Measurements from ENCODE around the gene MDM4.

Gene MDM4

DNA sequence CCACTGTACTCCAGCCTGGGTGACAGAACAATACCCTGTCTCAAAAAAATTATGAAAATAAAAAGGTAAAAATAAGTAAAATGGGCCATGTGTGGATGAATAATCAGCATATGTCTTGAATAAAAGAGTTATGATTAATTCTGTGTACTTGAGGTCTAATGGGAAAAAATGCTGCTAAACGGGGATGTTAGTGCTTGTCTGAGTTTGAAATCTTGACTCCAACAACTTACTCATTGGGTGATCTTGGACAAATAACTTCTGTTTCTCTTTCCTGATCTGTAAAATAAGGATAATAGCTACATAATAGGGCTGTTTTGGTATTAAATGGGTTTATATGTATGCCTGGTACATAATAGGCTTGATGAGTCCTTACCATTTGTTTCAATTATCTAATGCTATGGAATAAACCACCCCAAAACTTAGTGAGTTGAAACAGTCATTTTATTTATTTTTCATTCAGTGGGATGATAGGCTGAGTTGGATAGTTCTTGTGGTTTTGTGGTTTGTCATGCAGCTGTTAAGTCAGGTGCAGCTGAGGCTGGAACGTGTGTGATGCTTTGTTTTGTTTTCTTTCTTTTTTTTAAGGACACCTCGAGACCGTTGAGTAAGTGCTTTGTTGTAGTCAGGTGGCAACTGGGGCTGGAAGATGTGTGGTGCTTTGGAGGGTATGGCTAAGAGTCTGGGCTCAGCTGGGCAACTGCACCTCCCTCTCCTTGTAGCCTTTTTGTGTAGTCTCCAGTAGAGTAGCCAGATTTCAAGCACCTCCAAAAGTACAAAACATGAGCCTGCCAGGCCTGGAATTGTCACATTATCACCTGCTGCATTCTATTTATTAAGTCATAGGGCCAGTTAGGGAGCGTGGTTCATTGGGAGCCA, 4.9 kb downstream of the MDM4 start:
- DNase-seq = peak; percentile 67

DNA sequence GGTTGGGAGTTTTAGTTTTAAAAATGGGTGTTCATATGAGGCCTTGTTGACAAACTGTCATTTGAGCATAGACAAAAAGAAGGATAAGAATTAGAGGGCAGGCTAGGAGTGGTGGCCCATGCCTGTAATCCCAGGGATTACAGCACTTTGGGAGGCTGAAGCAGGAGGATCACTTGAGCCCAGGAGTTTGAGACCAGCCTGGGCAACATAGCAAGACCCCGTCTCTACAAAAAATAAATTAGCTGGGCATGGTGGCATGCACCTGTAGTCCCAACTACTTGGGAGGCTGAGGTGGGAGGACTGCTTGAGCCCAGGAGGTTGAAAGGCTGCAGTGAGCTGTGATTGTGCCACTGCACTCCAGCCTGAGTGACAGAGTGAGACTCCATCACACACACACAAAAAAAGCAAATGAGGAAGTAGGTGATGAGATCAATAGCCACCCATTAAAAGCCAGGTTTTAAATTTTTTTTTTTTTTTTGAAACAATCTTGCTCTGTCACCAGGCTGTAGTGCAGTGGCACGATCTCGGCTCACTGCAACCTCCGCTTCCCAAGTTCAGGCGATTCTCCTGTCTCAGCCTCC, 5.8 kb downstream of the MDM4 start:
- DNase-seq = peak; percentile 47

DNA sequence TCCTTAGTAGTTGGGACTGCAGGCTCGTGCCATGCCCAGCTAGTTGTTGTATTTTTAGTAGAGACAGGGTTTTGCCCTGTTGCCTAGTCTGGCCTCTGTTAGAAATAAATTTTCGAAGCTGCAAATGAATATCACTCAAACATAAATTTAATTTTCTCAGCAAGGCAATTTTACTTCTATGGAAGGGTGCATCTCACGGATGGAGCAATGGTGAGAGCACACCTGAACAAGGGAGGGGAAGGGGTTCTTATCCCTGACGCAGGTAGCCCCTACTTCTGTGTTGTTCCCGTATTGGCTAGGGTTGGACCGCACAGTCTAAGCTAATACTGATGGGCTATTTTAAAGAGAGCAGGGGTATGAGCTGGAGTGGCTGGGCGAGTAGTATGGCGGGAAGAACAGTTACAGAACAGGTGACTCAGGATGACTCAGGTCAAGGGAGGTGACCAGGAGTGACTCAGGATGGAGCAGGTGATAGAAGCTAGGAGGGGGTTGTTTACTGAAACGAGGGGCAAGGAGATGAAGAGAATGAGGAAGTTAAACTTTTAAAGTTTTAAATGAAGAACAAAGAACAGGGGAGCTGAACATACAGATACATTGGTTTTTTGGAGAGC, 7.5 kb downstream of the MDM4 start:
- no peak for DNase-seq

- DNase-seq = no peak
These were observed 8.8 kb downstream of the MDM4 start for GRCh38 chr1:204524986-204525385.

GRCh38 chr1:204528241-204528640, 12.0 kb downstream of the MDM4 start:
- DNase-seq = no peak

DNA sequence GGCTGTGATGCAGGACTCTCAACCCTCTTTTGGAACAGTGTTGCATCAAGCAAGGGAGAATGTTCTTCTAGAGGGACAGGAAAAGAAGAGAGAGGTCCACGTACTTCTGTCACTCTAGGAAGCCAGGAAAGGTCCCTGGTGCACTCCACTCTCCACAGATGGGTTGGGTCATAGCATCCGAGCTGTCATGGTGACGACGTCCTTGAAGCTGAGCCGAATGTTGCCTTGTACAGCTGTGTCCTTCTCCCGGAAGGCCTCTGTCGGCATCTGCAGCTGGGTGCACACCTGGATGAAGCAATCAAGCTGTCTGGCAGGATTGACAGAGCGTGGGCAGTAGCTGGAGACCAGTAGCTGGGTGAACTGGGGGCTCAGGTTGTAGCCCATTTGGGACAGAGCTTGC, 12.5 kb downstream of the MDM4 start:
- no peak for DNase-seq

- DNase-seq = no peak
These were observed 13.2 kb downstream of the MDM4 start for GRCh38 chr1:204529371-204529895.

DNA sequence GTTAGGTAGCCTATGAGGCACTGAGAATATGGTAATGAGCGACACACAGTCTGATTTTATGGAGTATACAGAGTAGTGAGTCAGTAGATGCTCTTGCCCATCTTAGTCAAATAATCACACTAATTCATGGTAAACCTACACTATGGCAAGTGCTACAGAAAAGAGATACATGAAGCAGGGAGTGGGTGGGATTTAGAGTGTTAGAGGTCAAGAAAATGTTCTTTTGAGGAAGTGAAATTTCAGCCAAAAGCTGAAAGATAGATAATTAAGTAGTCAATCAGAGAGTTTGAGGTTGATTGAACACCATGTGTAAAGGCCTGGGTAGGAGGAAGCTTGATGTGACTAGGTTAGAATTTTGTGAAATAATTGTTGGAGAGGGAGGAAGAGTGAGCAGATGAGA, 14.7 kb downstream of the MDM4 start:
- peak; percentile 86 for DNase-seq

DNA sequence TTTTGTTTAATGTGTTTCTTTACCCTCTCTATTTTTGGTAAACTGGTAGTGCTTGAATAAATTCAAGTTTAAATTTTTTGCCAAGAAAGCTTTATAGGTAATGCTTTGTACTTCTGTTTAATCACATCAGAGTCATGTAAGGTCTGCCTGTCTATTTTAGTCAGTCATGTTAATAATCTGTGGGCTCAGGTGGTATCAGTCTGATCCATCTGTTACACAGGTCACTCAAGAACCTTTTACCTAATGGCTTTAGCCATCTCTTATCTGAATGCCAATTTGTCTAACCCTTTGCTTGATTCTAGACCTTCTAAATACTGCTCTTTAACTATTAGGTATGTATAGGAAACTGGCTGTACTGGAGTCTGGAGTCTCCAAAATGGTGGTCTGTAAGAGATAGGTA, 16.6 kb downstream of the MDM4 start:
- no peak for DNase-seq

GRCh38 chr1:204541626-204542025, 25.4 kb downstream of the MDM4 start:
- no peak for DNase-seq

DNA sequence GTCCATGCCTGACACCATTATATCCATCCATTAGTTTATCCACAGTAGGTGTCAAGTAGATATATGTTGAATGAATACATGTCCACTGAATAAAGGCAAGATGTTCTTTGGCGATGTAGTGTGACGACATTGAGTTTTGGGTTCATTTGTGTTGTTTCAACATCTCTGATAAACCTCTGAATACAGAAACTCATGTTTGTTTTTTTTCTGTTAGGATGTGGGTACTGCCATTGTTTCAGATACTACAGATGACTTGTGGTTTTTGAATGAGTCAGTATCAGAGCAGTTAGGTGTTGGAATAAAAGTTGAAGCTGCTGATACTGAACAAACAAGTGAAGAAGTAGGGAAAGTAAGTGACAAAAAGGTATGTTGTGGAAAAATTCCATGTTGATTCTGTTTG, 28.1 kb downstream of the MDM4 start:
- DNase-seq = peak; percentile 73

- DNase-seq = no peak
These were observed 29.0 kb downstream of the MDM4 start for GRCh38 chr1:204545202-204545601.

DNA sequence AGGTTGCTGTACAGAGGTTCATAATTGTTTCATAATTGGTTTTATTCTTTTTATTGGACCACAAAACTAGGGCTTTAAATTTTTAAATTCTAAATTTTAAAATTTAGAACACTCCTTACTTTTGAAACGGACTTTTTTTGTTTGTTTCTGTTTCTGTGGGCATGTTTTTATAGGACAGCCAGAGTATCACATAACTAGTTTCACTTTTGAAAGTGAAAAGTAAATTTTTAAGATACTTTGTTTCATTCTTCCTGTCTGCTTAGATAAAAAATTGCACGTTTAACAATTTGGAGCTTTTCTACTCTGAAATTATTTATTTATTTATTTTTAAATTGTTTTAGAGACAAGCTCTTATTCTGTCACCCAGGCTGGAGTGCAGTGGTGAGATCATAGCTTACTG, 29.7 kb downstream of the MDM4 start:
- DNase-seq = no peak

DNA sequence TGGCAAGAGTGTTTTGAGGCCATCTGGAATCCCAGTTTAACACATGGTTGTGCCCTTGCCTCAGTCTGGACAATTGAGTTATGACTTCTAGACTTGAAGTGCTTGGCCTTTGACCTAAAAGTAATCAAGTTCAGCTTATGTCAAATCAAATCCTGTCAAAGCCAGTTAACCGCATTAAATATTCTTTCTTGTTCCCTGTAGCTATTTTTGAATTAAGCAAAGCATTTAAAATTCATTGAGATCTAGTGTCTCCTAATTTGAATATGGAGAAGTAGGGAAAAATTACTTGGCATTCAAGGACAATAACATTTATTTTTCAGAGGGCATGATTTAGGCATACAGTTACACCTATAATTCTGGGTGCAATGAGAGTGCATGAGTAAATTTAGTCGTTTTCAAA, 32.1 kb downstream of the MDM4 start:
- no peak for DNase-seq

DNA sequence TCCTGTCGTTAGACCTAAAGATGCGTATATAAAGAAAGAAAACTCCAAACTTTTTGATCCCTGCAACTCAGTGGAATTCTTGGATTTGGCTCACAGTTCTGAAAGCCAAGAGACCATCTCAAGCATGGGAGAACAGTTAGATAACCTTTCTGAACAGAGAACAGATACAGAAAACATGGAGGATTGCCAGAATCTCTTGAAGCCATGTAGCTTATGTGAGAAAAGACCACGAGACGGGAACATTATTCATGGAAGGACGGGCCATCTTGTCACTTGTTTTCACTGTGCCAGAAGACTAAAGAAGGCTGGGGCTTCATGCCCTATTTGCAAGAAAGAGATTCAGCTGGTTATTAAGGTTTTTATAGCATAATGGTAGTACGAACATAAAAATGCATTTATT, 33.1 kb downstream of the MDM4 start:
- no peak for DNase-seq

DNA sequence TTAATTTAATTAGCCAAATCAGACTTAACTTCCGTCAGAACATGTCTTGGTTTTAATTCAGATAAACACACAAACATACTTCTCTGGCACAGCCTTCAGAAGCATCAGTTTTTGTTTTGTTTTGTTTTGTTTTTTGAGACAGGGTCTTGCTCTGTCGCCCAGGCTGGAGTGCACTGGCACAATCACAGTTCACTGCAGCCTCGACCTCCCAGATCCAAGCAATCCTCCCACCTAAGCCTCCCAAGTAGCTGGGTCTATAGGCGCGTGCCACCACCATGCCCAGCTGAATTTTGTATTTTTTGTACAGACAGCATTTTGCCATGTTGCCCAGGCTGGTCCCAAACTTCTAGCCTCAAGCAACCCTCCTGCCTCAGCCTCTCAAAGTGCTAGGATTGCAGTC, 34.7 kb downstream of the MDM4 start:
- no peak for DNase-seq

- no peak for DNase-seq
These were observed 40.3 kb downstream of the MDM4 start for GRCh38 chr1:204556458-204557052.

DNA sequence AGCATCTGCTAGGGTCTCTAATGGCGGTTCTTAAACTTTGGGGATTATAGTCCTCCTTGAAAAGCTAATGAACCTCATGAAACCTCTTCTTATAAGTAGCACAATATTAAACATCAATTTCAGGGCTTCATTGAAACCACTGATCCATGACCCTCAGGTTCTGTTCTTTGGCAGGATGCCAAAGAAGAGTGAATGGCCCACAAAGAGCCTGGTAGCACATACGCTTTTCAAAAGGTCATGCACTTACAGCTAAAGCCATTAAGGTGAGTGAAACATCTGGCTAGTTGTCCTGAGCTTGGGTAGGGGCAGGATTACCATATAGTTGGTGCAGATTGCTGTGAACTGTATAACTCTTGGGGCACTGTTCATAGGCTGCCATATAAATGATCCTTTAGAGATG, 42.3 kb downstream of the MDM4 start:
- no peak for DNase-seq

DNA sequence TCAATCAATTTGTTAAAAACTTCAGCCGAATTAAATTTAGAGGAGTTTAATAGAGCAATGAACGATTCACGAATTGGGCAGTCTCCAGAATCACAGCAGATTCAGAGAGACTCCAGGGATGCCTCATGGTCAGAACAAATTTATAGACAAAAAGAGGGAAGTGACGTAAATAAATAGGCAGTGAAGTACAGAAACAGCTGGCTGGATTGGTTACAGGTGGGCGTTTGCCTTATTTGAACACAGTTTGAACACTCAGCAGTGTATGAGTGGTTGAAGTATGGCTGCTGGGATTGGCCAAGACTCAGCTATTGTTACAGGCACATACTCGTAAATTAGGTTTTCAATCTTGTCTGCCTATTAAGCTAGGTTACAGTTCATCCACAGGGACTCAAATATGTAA, 43.8 kb downstream of the MDM4 start:
- peak; percentile 10 for DNase-seq

- DNase-seq = no peak
These were observed 44.5 kb downstream of the MDM4 start for GRCh38 chr1:204560590-204561150.

DNA sequence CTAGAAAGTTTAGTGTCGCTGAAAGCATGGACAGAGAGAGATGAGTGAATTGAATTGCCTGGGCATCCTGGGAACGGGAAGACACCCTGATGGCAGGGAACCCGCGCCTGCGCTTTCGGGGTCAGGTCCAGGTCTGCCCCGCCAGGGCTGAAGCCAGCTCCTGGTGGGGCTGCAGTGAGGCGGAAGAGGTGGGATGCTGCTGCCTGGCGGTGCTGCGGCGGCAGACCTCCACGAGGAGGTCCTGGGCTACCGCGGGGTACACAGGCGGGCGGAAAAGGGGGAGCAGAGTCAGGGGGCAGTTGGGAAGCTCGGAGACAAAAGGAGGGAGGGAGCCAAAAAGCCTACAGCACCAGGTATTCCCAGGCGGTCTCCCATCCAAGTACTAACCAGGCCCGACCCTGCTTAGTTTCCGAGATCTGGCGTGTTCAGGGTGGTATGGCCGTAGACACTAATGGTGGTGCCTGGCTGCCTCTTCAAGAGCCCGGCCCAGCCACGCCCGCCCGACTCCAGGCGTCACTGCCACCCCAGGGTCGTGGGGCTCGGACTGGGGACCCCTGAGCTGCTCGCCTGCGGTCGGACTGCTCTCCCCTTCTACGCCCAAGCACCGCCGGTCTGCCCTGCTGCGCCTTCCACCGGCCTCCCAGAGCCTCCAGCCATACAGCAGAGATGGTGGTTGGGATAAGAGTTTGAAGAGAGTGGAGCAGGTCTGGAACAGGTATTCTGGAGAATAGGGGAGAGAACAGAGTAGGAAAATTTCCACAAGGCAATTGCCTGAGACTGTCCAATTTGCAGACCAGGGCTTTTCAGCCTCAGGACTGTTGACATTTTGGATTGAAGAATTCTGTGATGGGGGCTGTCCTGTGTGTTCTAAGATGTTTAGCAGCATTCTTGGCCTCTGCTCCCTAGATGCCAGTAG, 46.1 kb downstream of the MDM4 start:
- DNase-seq = no peak

DNA sequence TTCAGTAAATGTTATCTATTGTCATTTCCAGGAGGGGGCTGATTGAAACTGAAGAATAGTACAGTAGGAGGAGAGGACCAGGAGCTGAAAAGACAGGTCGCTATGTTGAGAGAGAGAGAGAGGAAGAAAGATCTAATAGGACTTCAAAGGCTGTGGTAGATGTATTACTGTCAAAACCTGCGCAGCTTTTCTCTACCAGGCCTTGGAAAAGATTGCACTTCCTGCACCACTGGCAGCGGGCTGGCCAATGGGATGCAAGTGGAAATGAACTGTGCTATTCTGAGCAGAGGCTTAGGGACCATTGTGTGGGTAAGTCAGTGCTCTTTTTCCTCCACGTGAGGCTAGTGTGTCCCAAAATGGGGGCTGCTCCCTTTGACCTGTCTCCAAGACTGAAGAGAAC, 47.1 kb downstream of the MDM4 start:
- no peak for DNase-seq
